Activated CD8-positive, alpha-beta memory T cell treated with anti-CD3 and anti-CD28 coated beads, Interleukin-2, amount 50 U/mL, for 1 hour (primary cell): ENCODE measurements around the gene SDHAF1.
"Not testable (repeated sequence)": the region's sequence is repeated elsewhere in the genome, so short reads cannot be mapped to it uniquely, and the experiment has no call there.

Source experiments
- DNase-seq: peaks from one replicate; pipeline ENCODE4 v3.0.0-alpha.2; 2020; ENCODE audit errors: extremely low read depth

Gene SDHAF1, protein sequence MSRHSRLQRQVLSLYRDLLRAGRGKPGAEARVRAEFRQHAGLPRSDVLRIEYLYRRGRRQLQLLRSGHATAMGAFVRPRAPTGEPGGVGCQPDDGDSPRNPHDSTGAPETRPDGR

DNA sequence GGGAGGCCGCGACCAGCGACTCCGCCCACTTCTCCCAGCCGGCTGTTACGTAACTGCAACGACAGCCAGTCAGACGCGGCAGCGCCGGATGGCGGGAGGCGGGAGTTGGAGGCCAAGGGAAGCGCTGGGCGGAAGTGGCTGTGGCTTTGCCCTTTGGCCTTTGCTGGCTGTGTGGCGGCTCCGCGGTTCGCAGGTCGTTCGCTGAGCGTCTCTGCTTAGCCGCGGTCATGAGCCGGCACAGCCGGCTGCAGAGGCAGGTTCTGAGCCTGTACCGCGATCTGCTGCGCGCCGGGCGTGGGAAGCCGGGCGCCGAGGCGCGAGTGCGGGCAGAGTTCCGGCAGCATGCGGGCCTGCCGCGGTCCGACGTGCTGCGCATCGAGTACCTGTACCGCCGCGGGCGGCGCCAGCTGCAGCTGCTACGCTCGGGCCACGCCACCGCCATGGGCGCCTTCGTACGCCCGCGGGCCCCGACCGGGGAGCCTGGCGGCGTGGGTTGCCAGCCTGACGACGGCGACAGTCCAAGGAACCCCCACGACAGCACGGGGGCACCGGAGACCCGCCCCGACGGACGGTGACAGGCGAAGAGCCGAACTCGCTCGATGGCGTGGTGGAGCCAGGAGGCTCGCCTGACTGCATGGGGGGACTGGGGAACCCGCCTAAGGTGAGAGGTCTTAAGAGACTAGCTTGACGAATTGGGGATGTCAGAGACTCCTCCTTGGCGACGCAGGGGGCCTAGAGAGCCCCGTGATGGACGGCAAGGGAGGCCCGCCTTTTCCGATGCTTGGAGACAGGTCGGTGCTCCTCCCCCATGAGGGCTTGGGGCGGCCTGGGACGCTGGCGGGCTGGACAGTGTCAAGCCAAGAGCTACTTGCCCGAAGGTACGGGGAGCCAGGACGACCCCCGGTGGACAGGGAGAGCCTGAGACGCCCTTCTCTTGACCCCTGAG lies at the start of gene SDHAF1:
Gene SDHAF1, plus strand, starts transcription at position 141 of the 946 bp plus-strand sequence. Its CDS starts 87 bp downstream, at position 228.
- DNase-seq: peak; percentile 70

DNA sequence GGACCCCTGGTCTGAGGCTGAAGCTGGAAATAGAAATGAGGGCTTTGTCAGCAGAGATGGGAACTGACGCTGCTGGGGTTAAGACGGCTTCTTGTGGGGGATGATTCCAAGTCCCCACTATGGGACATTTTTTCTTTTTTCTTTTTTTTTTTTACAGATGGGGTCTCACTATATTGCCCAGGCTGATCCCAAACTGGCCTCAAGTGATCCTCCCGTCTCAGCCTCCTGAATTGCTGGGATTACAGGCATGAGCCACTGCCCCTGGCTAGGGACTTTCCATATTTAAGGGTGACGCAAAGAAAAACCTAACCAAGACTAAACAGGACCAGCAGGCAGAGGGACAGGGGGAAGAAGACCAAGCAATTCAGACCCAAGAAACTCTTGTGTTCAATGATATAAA lies 48.8 kb upstream of the SDHAF1 start:
- DNase-seq: no peak

DNA sequence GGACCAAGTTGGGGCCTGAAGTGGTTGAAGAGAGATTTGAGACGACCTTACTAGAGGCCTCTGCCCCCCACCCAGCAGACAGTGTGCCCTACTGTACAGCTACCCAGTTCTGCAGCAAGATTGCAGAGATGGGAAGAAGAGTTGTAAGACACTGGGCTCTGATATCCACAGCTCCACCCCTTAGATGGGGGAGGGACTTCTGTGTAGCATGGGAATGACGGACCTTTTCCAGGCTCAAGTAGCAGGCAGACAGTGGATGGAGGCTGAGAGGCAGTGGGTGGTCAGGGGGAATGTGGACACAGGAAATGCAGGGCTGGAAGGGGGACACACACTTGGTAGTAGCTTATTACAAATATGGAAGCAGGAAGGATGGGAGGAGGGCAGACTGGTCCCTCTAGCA lies 45.9 kb upstream of the SDHAF1 start:
- no peak for DNase-seq

DNA sequence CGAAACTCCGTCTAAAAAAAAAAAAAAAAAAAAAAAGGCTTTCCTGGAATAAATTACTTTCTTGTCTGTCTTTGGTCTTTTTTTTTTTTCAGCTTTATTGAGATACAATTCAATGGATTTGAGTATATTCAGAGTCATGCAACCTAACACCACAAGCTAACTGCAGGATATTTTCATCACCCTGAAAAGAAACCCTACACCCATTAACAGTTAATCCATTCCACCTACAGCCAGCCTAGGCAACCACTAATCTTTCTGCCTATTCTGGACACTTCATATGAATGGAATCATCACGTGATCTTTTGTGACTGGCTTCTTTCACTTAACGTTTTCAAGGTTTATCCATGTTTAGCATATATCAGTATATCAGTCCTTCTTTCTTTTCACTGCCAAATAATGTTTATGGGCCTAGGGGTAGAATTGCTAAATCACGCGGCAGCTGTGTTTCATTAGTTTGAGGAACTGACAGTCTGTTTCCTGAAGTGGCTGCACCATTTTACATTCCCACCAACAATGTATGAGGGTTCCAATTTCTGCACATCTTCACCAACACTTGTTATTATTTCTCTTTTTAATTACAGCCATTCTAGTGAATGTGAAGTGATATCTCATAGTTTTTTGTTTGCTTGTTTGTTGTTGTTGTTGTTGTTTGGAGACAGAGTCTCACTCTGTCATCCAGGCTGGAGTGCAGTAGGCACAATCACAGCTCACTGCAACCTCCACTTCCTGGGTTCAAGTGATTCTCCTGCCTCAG lies 38.9 kb upstream of the SDHAF1 start:
- no peak for DNase-seq

DNA sequence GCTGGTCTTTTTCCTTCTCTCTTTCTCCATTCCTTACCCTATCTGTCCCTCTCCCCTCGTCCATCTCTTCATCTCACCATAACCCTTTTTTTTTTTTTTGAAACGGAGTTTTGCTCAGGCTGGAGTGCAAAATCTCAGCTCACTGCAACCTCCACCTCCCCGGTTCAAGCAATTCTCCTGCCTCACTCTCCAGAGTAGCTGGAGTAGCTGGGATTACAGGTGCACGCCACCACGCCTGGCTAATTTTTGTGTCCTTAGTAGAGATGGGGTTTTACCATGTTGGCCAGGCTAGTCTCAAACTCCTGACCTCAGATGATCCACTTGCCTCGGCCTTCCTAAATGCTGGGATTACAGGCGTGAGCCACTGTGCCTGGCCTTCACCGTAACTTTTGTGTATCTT lies 37.6 kb upstream of the SDHAF1 start:
- DNase-seq: not testable (repeated sequence)

DNA sequence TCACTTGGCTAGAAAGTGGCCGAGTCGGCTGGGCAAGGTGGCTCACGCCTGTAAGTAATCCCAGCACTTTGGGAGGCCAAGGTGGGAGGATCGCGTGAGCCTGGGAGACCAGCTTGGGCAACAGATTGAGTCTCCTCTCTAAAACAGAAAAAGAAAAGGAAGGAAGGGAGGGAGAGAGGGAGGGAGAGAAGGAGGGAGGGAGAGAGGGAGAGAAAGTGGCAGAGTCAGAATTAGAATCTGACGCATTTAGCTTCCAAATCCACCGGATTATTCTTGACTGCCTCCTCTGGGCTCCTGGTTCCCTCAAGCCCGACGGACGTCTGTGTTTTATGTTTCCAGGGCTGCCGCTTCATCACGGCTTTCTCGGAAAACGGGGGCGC lies 36.3 kb upstream of the SDHAF1 start:
- DNase-seq: no peak

DNA sequence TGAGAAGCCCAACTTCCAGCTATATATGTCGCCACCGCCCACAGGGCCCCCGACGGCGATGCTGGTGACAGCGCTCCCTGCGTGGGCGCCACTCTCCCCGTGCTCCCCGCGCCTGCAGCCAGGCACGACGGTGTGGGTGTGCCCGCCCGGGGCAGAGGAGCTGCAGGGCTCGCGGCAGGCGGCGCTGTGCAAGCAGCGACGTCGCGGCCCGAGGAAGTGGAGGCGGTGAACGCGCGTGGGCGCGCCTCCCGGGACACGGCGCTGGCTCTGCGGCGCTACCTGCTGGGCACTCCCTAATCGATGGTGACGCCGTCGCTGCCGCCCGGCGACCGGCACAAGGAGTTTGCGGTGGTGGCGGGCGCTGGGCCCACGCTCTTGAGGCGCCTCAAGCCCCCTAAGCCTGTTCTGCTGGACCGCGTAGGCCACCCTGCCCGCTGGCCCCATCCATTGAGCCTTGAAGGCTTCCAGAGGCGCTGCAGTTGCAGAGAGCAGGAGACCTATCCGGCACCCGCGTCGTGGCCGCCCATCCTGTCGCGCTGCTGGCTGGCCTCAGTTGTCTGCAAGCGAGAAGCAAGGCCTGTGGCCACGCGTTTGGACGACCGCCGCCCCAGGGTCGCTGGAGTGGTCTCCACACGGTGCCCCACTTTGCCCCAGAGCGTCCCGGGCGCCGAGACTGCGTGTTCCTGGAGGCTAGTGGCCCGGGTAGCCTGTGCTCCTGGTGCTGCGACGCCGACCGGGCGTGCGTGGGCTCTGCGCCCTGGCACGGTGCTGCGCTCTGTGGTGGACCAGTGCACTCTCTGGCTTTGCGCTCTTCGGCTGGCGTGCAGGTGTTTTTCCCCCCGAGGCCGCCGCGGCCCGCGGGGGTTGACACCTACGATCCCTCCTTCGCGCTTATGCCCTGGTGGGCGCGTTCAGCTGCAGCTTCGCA lies 35.7 kb upstream of the SDHAF1 start:
- DNase-seq: peak; percentile 53

DNA sequence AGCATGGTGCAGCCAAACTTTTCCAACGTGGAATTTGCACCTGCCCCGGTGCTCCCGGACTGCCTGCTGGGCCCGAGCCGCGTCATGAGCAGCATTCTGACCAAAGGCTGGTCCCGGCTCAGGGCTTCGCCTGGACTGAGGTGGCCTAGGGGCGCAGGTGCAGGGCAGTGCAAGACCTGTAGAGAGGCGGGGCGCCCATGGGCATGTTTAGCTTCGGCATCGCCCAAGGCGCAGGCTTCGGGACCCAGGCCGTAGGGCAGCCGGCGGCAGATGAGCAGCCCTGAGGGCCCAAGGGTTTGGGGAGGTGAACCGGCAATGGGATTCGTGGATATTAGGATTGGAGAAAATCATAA lies 35.0 kb upstream of the SDHAF1 start:
- DNase-seq: no peak

DNA sequence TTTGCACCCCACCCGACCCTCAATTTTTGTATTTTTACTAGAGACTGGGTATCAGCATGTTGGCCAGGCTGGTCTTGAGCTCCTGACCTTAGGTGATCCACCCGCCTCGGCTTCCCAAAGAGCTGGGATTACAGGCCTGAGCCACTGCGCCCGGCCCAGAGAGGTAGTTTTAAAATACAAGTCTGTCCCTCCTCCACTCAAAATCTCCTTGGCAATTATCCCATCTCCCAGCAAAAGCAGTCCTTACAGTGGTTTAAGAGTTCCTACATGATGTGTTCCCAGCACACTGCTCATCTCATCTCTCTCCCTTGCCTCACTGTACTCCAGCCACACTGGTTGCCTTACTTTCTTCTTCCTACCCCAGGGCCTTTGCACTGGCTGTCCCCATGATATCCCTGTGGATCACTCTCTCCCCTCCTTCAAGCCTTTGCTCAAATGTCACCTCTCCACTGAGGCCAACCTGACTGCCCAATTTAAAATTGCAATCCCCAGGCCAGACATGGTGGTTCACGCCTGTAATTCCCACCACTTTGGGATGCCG lies 34.5 kb upstream of the SDHAF1 start:
- DNase-seq: no peak

DNA sequence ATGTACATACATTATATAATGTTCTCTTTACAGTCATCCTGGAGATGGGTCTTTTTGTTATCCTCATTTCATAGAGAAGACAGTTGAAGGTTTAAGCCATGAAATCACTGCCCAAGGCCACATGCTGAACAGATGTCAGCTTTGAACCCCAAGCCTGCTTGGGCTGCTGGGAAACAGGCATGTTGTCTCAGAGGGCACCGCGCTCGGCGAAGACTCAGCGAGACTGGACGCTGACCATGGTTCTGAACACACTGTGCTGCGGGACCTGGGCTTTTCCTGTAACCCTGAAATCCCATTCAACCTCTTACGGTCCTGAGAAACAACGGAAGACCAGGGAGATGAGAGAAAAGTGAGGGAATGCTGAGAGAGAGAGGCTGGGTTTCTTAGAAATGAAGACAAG lies 31.5 kb upstream of the SDHAF1 start:
- DNase-seq: no peak

DNA sequence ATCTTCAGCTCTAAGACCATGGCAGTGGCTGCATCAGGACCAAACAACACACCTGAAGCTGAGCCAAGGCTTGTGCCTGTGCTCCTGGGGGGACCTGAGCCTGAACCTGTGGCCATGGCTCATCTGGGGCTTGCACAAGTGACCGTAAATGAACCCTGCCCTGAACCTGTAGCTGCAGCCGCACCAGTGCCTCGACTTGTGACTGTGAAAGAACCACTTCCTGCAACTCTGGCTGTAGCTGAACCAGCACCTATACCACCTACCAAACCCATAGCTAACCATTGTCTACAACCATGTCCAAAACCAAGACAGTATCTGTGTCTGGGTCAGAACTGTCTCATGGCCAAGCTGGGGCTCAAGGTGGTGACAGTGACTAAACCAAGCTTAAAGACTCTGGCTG lies 28.2 kb upstream of the SDHAF1 start:
- DNase-seq: no peak

DNA sequence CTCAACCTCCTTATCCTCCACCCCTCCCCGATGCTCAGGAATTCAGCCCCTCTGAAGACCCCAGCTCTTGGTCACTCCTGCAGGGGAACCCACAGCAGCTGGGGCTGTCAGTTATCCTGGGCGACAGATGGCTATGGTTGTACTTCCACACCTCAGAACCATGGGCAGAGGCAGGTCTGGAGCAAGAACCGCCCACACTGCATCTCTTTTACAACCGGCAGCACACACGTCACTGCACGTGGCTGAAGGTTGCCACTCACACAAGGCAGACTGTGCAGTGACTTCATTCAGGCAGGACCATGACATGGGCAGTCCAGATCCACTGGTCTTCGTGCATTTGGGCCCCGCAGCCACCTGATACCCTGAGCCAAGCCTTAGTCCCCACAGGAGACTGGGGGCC lies 21.5 kb upstream of the SDHAF1 start:
- no peak for DNase-seq

DNA sequence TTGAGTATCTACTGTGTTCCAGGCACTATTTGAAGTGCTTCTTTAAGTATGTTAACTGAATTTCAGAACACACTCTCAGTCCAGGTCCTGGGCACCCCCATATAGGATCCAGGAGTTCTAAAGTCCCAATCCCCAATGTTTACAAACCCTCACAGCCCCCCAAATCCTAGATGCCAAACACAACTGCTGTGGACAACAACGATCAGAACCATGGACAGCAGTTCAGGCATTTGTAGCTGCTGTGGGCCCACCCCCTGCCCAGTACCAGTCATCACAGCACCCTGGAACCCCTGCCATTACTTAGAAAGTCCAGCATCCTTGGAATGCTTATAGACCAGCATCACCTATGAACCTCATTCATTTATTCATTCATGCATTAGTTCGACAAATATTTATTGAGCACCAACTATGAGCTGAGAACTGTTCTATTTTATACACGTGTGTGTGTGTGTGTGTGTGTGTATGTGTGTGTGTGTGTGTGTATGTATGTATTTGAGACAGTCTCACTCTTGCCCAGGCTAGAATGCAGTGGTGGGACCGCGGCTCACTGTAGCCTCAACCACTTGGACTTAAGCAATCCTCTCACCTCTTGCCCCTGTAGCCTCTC lies 19.3 kb upstream of the SDHAF1 start:
- no peak for DNase-seq

DNA sequence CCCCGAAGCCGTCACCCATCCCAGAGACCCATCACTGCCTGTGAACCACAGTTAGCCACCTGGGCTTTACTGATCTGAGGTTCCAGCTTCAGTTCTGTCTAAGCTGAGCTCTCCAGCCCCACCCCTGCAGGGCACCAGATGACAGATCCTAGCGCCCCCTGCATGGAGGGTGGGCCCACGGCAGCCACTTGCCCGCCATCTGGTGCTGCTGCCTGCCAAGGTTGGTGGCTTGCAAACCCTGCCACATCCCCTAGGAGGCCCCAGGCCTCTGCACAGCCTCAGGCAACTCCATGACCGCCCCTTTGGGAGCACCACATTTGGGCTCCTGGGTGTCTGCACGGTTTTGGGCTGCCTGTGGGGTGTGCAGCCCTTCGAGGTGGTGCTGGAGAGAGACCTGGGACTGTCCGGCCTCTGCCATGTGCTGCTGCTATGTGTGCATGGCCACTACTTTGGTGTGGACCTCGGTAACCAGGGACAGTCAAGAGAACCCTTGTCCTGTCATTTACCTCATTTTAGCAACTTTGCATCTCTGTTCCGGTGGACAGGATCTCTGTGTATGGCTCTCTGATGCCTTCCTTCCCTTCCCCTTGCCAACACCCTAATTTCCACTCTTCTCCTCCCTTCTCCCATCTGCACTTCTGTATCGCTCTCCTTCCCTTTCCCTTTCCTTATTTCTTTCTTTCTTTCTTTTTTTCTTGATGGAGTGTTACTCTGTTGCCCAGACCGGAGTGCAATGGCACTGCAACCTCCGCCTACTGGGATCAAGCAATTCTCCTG lies 17.4 kb upstream of the SDHAF1 start:
- no peak for DNase-seq

DNA sequence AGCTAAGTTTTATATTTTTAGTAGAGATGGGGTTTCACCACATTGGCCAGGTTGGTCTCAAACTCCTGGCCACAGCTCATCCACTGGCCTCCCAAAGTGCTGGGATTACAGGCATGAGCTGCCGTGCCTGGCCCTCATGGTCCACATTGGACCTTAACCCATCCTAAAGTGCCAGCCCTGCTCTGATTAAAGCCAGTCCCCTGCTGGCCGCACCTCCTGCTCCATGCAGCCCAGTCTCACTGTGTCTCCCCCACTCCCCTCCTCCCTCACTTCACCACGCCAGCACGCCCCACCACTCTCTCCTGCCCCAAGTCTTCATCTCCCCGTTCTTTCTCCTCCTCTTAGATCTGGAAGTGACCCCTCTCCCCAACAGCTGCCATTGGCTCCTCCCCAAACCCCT lies 16.7 kb upstream of the SDHAF1 start:
- no peak for DNase-seq

DNA sequence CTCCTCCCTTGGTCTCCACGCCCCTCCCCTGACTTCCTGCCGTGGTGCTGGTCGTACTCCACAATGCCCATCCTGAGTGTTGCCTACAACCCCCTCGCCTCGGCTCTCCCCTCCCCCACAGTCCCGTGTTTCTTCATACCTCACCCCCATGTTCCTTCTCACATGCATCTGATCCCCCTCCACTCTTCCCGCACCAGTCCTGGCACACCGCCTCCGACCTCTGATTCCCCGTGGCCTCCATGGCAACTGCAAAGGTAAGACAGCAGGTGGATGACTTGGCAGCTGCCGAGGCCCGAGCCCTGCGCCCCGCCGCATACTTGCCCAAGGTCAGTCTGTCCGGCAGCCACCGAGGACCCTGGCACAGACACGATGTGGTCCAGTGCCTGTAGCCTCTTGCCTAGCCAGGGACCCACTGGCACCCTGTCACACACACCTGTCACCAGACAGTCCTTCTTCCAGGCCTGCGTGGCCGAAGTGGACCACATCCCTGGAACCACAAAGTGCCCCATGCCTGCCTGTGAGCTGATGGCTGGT lies 16.1 kb upstream of the SDHAF1 start:
- no peak for DNase-seq

DNA sequence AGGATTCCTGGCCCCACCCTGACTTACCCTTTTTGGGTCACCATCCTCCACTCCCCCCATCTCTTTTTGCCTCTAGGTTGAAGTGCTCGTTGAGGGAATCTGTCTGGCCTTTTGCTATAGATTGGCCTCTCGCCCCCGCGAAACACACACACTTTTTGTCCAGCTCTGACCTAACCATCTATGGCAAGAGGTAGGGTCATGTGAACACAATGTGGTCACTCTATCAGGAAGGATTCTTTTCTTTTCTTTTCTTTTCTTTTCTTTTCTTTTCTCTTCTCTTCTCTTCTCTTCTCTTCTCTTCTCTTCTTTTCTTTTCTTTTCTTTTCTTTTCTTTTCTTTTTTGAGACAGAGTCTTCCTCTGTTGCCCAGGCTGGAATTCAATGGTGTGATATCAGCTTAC lies 14.0 kb upstream of the SDHAF1 start:
- DNase-seq: not testable (repeated sequence)

DNA sequence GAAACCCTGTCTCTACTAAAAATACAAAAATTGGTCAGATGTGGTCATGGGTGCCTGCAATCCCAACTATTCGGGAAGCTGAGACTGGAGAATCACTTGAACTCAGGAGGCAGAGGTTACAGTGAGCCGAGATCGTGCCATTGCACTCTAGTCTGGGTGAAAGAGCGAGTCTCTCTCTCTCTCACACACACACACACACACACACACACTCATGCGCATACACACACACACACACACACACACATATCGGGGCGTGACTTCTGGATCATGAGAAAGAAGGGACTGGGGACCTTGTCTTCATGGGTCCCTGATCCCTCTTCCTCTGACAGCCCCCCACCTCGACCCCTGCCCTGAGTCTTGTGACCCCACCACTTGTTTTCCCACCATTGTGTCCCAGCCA lies 11.8 kb upstream of the SDHAF1 start:
- DNase-seq: no peak

DNA sequence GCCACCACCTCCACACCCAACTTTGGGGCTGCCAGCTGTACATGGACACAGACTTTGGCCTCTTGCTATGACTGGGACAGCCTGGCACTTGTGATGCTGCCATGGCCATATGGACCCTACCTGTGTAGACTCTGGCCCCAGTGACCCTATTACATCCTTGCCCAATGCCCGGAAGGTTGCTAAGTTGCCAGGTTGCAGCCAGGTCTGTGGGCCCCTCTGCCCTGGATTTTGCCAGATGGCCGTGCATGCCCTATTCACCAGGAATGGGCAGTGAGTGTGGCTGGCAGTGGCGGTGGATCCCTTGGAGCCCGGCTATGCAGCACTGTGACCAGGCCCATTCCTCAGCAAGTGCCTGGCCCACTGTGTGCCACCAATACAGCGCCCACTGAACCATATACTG lies 8.9 kb upstream of the SDHAF1 start:
- DNase-seq: no peak
